Tibial nerve (tissue), 4 donors: ENCODE measurements around the gene PRKCB. TPM values are rescaled to one million over a fixed set of nuclear protein-coding genes. Genes with fewer than 3 reads are reported as not detected.
A peak's percentile ranks its signal among the peaks of the same experiment; 100 is the strongest.

Experiments
- DNase-seq, 2 donors: peaks; one replicate each; pipeline ENCODE4 v3.0.0-alpha.2; 2019; ENCODE audit warnings: low spot score in 2 of 2
- H3K27ac ChIP-seq, 4 donors: fragments of 200-600 bp; sonication (generic) in 3 of 4; one replicate each; pipeline ENCODE4 v1.5.1; 2017 to 2019; ENCODE audit warnings: mild to moderate bottlenecking in 1 of 4
- H3K27me3 ChIP-seq, 2 donors: fragments of 200-600 bp; sonication (generic) in 1 of 2; one replicate each; pipeline versions ENCODE4 v1.5.1 to v1.6.0; 2017 to 2019
- H3K36me3 ChIP-seq, 3 donors: fragments of 200-600 bp; sonication (generic); one replicate each; pipeline ENCODE4 v1.5.1; 2018 to 2019
- H3K4me1 ChIP-seq, 4 donors: fragments of 200-600 bp; sonication (generic) in 3 of 4; one replicate each; pipeline ENCODE4 v1.5.1; 2017 to 2019
- H3K4me3 ChIP-seq, 4 donors: fragments of 200-600 bp; sonication (generic) in 3 of 4; one replicate each; pipeline ENCODE4 v1.5.1; 2017 to 2019; ENCODE audit warnings: mild to moderate bottlenecking in 1 of 4, moderate library complexity in 1 of 4
- H3K9me3 ChIP-seq, 4 donors: fragments of 200-600 bp; sonication (generic) in 3 of 4; one replicate each; pipeline ENCODE4 v1.5.1; 2017 to 2019
- CTCF ChIP-seq, 5 experiments: fragments of 200-600 bp in 3 of 5; fragments of 450-650 bp in 2 of 5; sonication (generic) in 3 of 5; IDR thresholded peaks; one replicate each; pipeline ENCODE4 v1.5.1; 2016 to 2019; ENCODE audit warnings: antibody characterized with exemption in 5 of 5, mild to moderate bottlenecking in 3 of 5, moderate library complexity in 2 of 5
- EP300 ChIP-seq, 2 donors: sonication (generic); formaldehyde crosslinking; IDR thresholded peaks; one replicate each; pipeline ENCODE4 v1.6.1; 2017; ENCODE audit warnings: antibody characterized with exemption in 2 of 2, mild to moderate bottlenecking in 1 of 2
- POLR2A ChIP-seq, 2 donors: fragments of 450-650 bp; IDR thresholded peaks; one replicate each; pipeline ENCODE4 v1.6.1; 2017; ENCODE audit warnings: antibody characterized with exemption in 2 of 2, mild to moderate bottlenecking in 2 of 2, moderate library complexity in 2 of 2
- WGBS, 2 donors: methylation state at CpG; one replicate each; pipeline ENCODE4 v1.1.5; 2018; 5-methylcytosine and 5-hydroxymethylcytosine counted together
- total RNA-seq, 4 donors: library from RNA; depleted of rRNA; stranded (reverse); fragments of >200 nt; gene quantifications; one replicate each; pipeline ENCODE4 v1.1.0, GENCODE V29; 2016

Gene PRKCB
- total RNA-seq, result 1 to 10 TPM; 2.7 to 6.9 (median 4.3) TPM

- Histone ChIP-seq H3K4me3 (peak within 1 kb of the TSS; percentile 26 to 57 (median 44)), H3K27ac (peak within 1 kb of the TSS in 1 of 4 donors; percentile 27), H3K9me3 (peaks cover 0 to 11% (median 1%) of the 10 kb centered on the region in 4 donors), H3K36me3 (no peaks in the 10 kb centered on the region), H3K4me1 (peaks cover 0 to 21% (median 2%) of the 10 kb centered on the region in 4 donors), H3K27me3 (peaks cover 0 to 20% of the 10 kb centered on the region in 2 donors)
- 1% methylated on average over 28 to 42 of the region's 63 CpGs for WGBS, 2 donors
- no peak for TF ChIP-seq CTCF (IDR thresholded peaks at IDR 0.05)
- TF ChIP-seq EP300 (IDR thresholded peaks at IDR 0.05), result no peak
- TF ChIP-seq POLR2A (IDR thresholded peaks at IDR 0.05), result peak in 1 of 2 donors; percentile 30
- DNase-seq, result peak; percentile 46 to 47
Observed at GRCh38 chr16:23835390-23836077, at the start of gene PRKCB. TSS of gene PRKCB (plus strand) at chr16:23835983.

DNA sequence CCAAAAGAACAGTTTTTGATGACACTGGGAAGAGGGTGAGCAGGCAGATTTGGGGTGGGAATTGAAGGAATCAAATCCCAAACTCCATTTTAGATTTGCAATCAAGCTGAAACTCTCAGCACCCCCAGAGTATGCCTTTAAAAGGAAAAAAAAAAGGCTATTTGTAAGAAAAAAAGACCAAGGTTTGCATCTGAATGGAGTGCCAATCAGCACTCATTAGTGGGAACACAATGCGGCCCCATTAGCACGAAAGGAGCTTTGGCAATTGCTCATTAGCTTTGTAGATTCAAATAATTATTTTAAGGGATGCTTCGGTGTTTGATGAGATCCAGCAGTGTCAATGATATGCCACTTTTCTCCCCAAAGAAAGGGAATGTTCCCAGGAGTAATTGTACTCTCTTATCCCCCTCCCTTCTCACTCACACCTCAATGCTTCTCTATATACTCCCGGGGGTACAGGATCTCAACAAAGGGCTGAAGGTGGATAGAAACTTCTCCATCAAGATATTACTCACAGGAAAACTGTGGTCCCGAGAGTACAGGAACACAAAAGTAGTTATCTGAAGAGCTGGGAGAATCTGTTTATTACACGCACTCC lies 48.7 kb upstream of the PRKCB start:
- 29 to 32% methylated on average over 6 of the region's 6 CpGs for WGBS, 2 donors
- TF ChIP-seq POLR2A (IDR thresholded peaks at IDR 0.05), result no peak
- TF ChIP-seq EP300 (IDR thresholded peaks at IDR 0.05), result no peak
- no peak for TF ChIP-seq CTCF (IDR thresholded peaks at IDR 0.05)
- no peak overlapping the region for H3K27ac ChIP-seq
- H3K9me3 ChIP-seq, result no peaks in the 10 kb centered on the region
- H3K27me3 ChIP-seq, result no peaks in the 10 kb centered on the region
- no peak overlapping the region for H3K4me3 ChIP-seq
- H3K4me1 ChIP-seq, result no peaks in the 10 kb centered on the region
- H3K36me3 ChIP-seq, result no peaks in the 10 kb centered on the region
- DNase-seq, result no peak

DNA sequence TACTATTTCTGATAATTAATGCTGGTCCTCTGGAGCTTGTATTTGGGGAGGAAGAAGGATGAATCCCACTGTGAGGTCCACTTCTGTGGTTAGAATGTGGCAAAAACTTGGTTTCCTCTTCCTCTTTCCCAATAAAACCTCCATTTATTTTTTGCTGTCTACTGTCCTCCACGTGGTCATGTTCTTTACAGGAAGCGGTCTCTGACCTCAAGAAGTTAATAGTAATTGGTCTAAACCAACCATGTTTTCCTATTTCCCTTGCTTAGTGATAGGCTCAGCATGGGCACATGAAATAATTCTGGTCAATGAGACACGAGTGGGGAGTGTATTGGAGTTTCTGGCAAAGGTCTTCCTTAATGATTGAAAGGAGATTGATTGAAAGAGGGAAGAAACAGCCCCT lies 47.1 kb upstream of the PRKCB start:
- Histone ChIP-seq H3K4me3 (no peak overlapping the region), H3K36me3 (no peaks in the 10 kb centered on the region), H3K27me3 (no peaks in the 10 kb centered on the region), H3K9me3 (no peaks in the 10 kb centered on the region), H3K27ac (no peak overlapping the region), H3K4me1 (no peaks in the 10 kb centered on the region)
- DNase-seq, result no peak
- TF ChIP-seq POLR2A (IDR thresholded peaks at IDR 0.05) (no peak), EP300 (IDR thresholded peaks at IDR 0.05) (no peak), CTCF (IDR thresholded peaks at IDR 0.05) (no peak)
- WGBS, 2 donors, result 47 to 64% methylated on average over 3 of the region's 3 CpGs

DNA sequence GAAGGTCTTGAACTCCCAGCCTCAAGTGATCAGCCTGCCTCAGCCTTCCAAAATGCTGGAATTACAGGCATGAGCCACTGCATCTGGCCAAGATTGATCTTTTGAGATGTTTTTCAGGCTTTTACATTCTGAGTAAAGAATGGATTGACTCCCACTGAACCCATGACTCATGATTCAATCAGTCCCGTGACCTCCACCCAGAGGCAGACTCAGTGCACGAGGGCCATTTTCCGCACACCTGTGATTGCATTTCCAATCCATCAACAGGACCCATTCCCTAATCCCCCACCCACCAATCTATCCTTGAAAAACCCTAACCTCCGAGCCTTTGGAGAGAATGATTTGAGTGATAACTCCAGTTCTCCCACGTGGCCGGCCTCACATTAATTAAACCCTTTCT lies 40.4 kb upstream of the PRKCB start:
- 75 to 78% methylated on average over 6 of the region's 6 CpGs for WGBS, 2 donors
- Histone ChIP-seq H3K36me3 (no peaks in the 10 kb centered on the region), H3K4me3 (no peak overlapping the region), H3K27me3 (no peaks in the 10 kb centered on the region), H3K27ac (no peak overlapping the region), H3K4me1 (no peaks in the 10 kb centered on the region), H3K9me3 (no peaks in the 10 kb centered on the region)
- no peak for DNase-seq
- TF ChIP-seq EP300 (IDR thresholded peaks at IDR 0.05), result no peak
- no peak for TF ChIP-seq POLR2A (IDR thresholded peaks at IDR 0.05)
- TF ChIP-seq CTCF (IDR thresholded peaks at IDR 0.05), result no peak

- Histone ChIP-seq H3K9me3 (no peaks in the 10 kb centered on the region), H3K27me3 (no peaks in the 10 kb centered on the region), H3K4me1 (no peaks in the 10 kb centered on the region), H3K27ac (no peak overlapping the region), H3K36me3 (no peaks in the 10 kb centered on the region), H3K4me3 (no peak overlapping the region)
- 75 to 84% methylated on average over 2 of the region's 2 CpGs for WGBS, 2 donors
- TF ChIP-seq POLR2A (IDR thresholded peaks at IDR 0.05), result no peak
- TF ChIP-seq EP300 (IDR thresholded peaks at IDR 0.05), result no peak
- TF ChIP-seq CTCF (IDR thresholded peaks at IDR 0.05), result no peak
- DNase-seq, result no peak
Observed at GRCh38 chr16:23796941-23797340, 38.8 kb upstream of the PRKCB start.
